ENCODE results near the gene ARSG. TPM values are rescaled to one million over a fixed set of nuclear protein-coding genes. Genes with fewer than 3 reads are reported as not detected.

Gene ARSG
- total RNA-seq, 2 donors from 2014 or later = 4.4 to 14.1 TPM

DNA sequence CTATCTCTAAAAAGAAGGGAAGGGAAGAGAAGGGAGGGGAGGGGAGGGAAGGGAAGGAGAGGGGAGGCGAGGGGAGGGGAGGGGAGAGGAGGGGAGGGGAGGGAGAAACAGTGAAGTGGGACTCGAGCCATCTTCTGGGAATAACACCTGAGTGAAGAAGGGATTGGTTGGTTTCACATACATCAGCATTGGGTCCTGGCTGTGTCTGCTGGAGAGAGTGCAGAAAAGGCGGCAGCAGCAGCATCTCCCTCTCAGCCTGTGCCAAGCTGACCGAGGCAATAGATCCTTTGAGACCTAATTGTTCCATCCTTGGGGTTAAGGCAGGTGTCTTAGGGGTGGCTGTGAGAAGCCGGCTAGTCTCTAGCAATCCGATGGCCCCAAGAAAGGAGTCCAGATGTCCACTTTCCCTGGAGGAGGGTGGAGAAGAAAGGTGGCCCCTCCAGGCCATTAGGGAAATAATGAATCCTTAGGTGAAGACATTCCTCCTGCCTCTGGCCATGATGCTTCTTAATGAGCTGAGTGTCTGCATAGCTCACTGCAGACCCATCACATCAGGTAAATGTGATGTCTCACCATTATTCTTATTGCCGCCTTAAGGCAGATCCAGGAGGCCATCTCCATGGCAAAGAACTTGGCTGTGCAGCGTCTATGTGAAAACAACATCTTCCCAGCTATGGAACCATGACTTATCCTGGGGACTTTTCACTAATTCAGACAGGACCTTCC lies 94.4 kb downstream of the ARSG start:
- no peaks in the 10 kb centered on the region for H3K9me3 ChIP-seq (ENCODE audit: control insufficient read depth, low read length)
- Mint-ChIP-seq H3K4me1 (no peaks in the 10 kb centered on the region), H3K9me3 (no peaks in the 10 kb centered on the region), H3K27ac (no peak overlapping the region), H3K4me3 (no peak overlapping the region), H3K27me3 (ENCODE audit: insufficient read depth) (no peaks in the 10 kb centered on the region), H3K36me3 (ENCODE audit: low read depth) (no peaks in the 10 kb centered on the region)
- WGBS, 2 experiments (ENCODE audit: insufficient coverage in 1 of 2, insufficient read length in 1 of 2) = 89 to 100% methylated on average over 5 to 7 of the region's 8 CpGs
- no peaks in the 10 kb centered on the region for H3K36me3 ChIP-seq (ENCODE audit: control insufficient read depth, insufficient read depth, low read length)
- H3K27me3 ChIP-seq (ENCODE audit: control insufficient read depth, insufficient read depth, low read length, poor library complexity, severe bottlenecking) = no peaks in the 10 kb centered on the region
- no peak overlapping the region for H3K27ac ChIP-seq (ENCODE audit: low read depth, low read length)
- peak; percentile 31 for DNase-seq
- no peak overlapping the region for H3K9ac ChIP-seq (ENCODE audit: extremely low read depth, low read length, poor library complexity, severe bottlenecking)
- TF ChIP-seq, protein P1, sequence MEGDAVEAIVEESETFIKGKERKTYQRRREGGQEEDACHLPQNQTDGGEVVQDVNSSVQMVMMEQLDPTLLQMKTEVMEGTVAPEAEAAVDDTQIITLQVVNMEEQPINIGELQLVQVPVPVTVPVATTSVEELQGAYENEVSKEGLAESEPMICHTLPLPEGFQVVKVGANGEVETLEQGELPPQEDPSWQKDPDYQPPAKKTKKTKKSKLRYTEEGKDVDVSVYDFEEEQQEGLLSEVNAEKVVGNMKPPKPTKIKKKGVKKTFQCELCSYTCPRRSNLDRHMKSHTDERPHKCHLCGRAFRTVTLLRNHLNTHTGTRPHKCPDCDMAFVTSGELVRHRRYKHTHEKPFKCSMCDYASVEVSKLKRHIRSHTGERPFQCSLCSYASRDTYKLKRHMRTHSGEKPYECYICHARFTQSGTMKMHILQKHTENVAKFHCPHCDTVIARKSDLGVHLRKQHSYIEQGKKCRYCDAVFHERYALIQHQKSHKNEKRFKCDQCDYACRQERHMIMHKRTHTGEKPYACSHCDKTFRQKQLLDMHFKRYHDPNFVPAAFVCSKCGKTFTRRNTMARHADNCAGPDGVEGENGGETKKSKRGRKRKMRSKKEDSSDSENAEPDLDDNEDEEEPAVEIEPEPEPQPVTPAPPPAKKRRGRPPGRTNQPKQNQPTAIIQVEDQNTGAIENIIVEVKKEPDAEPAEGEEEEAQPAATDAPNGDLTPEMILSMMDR (conservative IDR thresholded peaks at IDR 0.05) = no peak
- no peaks in the 10 kb centered on the region for H3K4me1 ChIP-seq (ENCODE audit: control insufficient read depth, insufficient read depth, low read length)
- H3K4me3 ChIP-seq (ENCODE audit: low read length) = no peak overlapping the region

DNA sequence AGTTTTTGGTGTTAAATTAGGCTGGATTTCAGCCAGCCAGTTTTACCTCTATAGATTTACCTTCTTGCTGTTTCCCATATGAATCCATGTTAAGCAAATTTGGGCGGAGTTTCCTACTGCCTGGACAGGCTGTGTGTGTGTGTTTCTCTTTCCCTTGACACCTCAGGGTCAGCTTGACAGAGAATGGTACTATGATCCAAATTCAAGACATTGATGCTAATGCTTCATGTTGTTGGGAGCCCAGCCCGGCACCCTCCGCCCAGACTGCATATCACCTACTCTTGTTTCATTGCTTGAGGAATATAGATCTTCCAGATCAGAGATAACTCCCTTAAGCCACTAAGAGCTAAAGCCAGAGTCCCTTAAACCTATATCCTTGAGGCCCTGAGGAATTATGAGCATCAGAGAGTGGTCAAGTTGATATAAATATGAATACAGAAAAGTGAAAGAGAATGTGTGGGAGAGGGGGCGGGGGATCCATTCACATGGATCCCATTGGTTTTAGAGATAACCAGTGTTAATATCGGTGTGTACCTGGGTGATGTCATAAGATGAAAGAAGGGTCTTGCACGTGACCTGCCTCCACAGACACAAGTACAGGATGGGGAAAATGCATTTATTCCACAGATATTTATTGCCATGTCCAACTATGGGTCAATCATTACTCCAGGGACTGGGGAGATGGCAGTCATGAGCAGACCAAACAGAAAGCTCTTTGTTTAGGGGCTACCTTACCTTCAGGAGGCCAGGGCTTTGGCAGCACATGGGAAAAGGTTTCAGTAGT lies 96.3 kb downstream of the ARSG start:
- Histone ChIP-seq H3K9ac (ENCODE audit: extremely low read depth, low read length, poor library complexity, severe bottlenecking) (no peak overlapping the region), H3K27ac (ENCODE audit: low read depth, low read length) (no peak overlapping the region), H3K36me3 (ENCODE audit: control insufficient read depth, insufficient read depth, low read length) (no peaks in the 10 kb centered on the region), H3K9me3 (ENCODE audit: control insufficient read depth, low read length) (no peaks in the 10 kb centered on the region), H3K4me1 (ENCODE audit: control insufficient read depth, insufficient read depth, low read length) (no peaks in the 10 kb centered on the region), H3K27me3 (ENCODE audit: control insufficient read depth, insufficient read depth, low read length, poor library complexity, severe bottlenecking) (no peaks in the 10 kb centered on the region), H3K4me3 (ENCODE audit: low read length) (no peak overlapping the region)
- no peak overlapping the region for H3K4me3 Mint-ChIP-seq
- no peaks in the 10 kb centered on the region for H3K4me1 Mint-ChIP-seq
- H3K36me3 Mint-ChIP-seq (ENCODE audit: low read depth) = no peaks in the 10 kb centered on the region
- no peaks in the 10 kb centered on the region for H3K9me3 Mint-ChIP-seq
- DNase-seq = peak; percentile 32
- TF ChIP-seq, protein P1 (conservative IDR thresholded peaks at IDR 0.05) = no peak
- H3K27ac Mint-ChIP-seq = no peak overlapping the region
- H3K27me3 Mint-ChIP-seq (ENCODE audit: insufficient read depth) = no peaks in the 10 kb centered on the region
- WGBS, 2 experiments (ENCODE audit: insufficient coverage in 1 of 2, insufficient read length in 1 of 2) = 93 to 98% methylated on average over 3 to 6 of the region's 6 CpGs

DNA sequence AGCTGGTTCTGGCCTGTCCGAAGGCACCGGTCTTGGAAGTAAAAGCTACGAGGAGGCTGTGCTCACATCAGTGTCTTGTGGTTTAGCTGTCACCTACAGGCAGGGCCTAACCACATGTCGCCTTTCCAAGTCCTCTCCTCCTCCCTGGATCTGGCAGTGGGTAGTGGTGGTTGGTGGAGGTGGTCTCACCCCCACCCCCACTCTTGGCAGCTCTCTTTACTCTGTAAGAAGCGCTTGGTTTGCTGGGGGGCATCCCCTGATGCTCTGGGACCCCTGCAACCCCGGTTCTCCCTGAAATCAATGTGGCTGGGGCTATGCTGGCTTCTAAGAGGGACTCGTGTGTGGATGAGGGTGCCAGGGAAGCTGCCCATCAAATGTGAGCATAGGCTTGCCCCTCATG lies 97.7 kb downstream of the ARSG start:
- DNase-seq = peak; percentile 48
- H3K36me3 ChIP-seq (ENCODE audit: control insufficient read depth, insufficient read depth, low read length) = no peaks in the 10 kb centered on the region
- H3K27ac Mint-ChIP-seq = no peak overlapping the region

More for the DNA sequence above, 97.7 kb downstream of the ARSG start:
- Histone ChIP-seq H3K4me3 (ENCODE audit: low read length) (no peak overlapping the region), H3K4me1 (ENCODE audit: control insufficient read depth, insufficient read depth, low read length) (no peaks in the 10 kb centered on the region), H3K27me3 (ENCODE audit: control insufficient read depth, insufficient read depth, low read length, poor library complexity, severe bottlenecking) (no peaks in the 10 kb centered on the region), H3K27ac (ENCODE audit: low read depth, low read length) (no peak overlapping the region), H3K9ac (ENCODE audit: extremely low read depth, low read length, poor library complexity, severe bottlenecking) (no peak overlapping the region), H3K9me3 (ENCODE audit: control insufficient read depth, low read length) (no peaks in the 10 kb centered on the region)
- Mint-ChIP-seq H3K4me3 (no peak overlapping the region), H3K27me3 (ENCODE audit: insufficient read depth) (no peaks in the 10 kb centered on the region), H3K9me3 (no peaks in the 10 kb centered on the region), H3K36me3 (ENCODE audit: low read depth) (no peaks in the 10 kb centered on the region), H3K4me1 (no peaks in the 10 kb centered on the region)
- TF ChIP-seq, protein P1 (conservative IDR thresholded peaks at IDR 0.05) = no peak
- WGBS, 2 experiments (ENCODE audit: insufficient coverage in 1 of 2, insufficient read length in 1 of 2) = 70 to 93% methylated on average over 3 to 6 of the region's 7 CpGs

All from endodermal cell (in vitro differentiated cells).